ENCODE measurements around the gene BCL11A.

Gene BCL11A

GRCh38 chr2:60507211-60507965, 46.1 kb downstream of the BCL11A start:
- DNase-seq (ENCODE audit: low read depth in 2 of 2), result no peak

- DNase-seq (ENCODE audit: low read depth in 2 of 2), result no peak
Measured at GRCh38 chr2:60505880-60506260, 47.6 kb downstream of the BCL11A start.

- DNase-seq (ENCODE audit: low read depth in 2 of 2), result no peak
Measured at GRCh38 chr2:60505240-60505879, 48.1 kb downstream of the BCL11A start.

- no peak for DNase-seq (ENCODE audit: low read depth in 2 of 2)
Measured at GRCh38 chr2:60504049-60504448, 49.4 kb downstream of the BCL11A start.

- DNase-seq (ENCODE audit: low read depth in 2 of 2), result no peak
Measured at GRCh38 chr2:60502144-60502543, 51.3 kb downstream of the BCL11A start.

GRCh38 chr2:60500861-60501260, 52.6 kb downstream of the BCL11A start:
- no peak for DNase-seq (ENCODE audit: low read depth in 2 of 2)

GRCh38 chr2:60499651-60500265, 53.7 kb downstream of the BCL11A start:
- DNase-seq (ENCODE audit: low read depth in 2 of 2), result no peak

- DNase-seq (ENCODE audit: low read depth in 2 of 2), result no peak
Measured at GRCh38 chr2:60498816-60499429, 54.5 kb downstream of the BCL11A start.

GRCh38 chr2:60498127-60498815, 55.2 kb downstream of the BCL11A start:
- DNase-seq (ENCODE audit: low read depth in 2 of 2), result no peak

- no peak for DNase-seq (ENCODE audit: low read depth in 2 of 2)
Measured at GRCh38 chr2:60497500-60497899, 56.0 kb downstream of the BCL11A start.

GRCh38 chr2:60496956-60497355, 56.5 kb downstream of the BCL11A start:
- no peak for DNase-seq (ENCODE audit: low read depth in 2 of 2)

- DNase-seq (ENCODE audit: low read depth in 2 of 2), result no peak
Measured at GRCh38 chr2:60496475-60496874, 57.0 kb downstream of the BCL11A start.

- DNase-seq (ENCODE audit: low read depth in 2 of 2), result no peak
Measured at GRCh38 chr2:60495041-60495625, 58.3 kb downstream of the BCL11A start.

- DNase-seq (ENCODE audit: low read depth in 2 of 2), result no peak
Measured at GRCh38 chr2:60493804-60494387, 59.6 kb downstream of the BCL11A start.

GRCh38 chr2:60492548-60492947, 60.9 kb downstream of the BCL11A start:
- no peak for DNase-seq (ENCODE audit: low read depth in 2 of 2)

- DNase-seq (ENCODE audit: low read depth in 2 of 2), result no peak
Measured at GRCh38 chr2:60490848-60491247, 62.6 kb downstream of the BCL11A start.

GRCh38 chr2:60490441-60490840, 63.0 kb downstream of the BCL11A start:
- no peak for DNase-seq (ENCODE audit: low read depth in 2 of 2)

- no peak for DNase-seq (ENCODE audit: low read depth in 2 of 2)
Measured at GRCh38 chr2:60489289-60489688, 64.2 kb downstream of the BCL11A start.

- DNase-seq (ENCODE audit: low read depth in 2 of 2), result no peak
Measured at GRCh38 chr2:60488291-60488690, 65.2 kb downstream of the BCL11A start.

GRCh38 chr2:60487174-60487573, 66.3 kb downstream of the BCL11A start:
- DNase-seq (ENCODE audit: low read depth in 2 of 2), result no peak

GRCh38 chr2:60486551-60486950, 66.9 kb downstream of the BCL11A start:
- DNase-seq (ENCODE audit: low read depth in 2 of 2), result no peak
